H9 (cell line): ENCODE results near the gene EML4. TPM values are rescaled to one million over a fixed set of nuclear protein-coding genes. Genes with fewer than 3 reads are reported as not detected.

Experiments
- DNase-seq: peaks from one replicate; pipeline ENCODE4 v3.0.0-alpha.2; 2017
- H2AFZ ChIP-seq: one replicate; pipeline ENCODE4 v1.6.1; 2013; ENCODE audit warnings: mild to moderate bottlenecking, low read length, control low read depth, moderate library complexity
- H2AK5ac ChIP-seq: 2 replicates; pipeline ENCODE4 v1.6.1; 2013; ENCODE audit warnings: low read length, control low read depth, mixed read lengths; ENCODE audit not compliant: insufficient read length
- H2BK120ac ChIP-seq: one replicate; pipeline ENCODE4 v1.6.1; 2013; ENCODE audit warnings: low read depth, mild to moderate bottlenecking, low read length, control low read depth, inconsistent platforms; ENCODE audit not compliant: poor library complexity, severe bottlenecking
- H2BK12ac ChIP-seq: 2 replicates; pipeline ENCODE4 v1.6.1; 2013; ENCODE audit warnings: low read length, control low read depth, mixed read lengths, low read depth; ENCODE audit not compliant: insufficient read length
- H2BK15ac ChIP-seq: 2 replicates; pipeline ENCODE4 v1.6.1; 2013; ENCODE audit warnings: low read depth, low read length, control low read depth
- H2BK20ac ChIP-seq: one replicate; pipeline ENCODE4 v1.6.1; 2013; ENCODE audit warnings: low read depth, mild to moderate bottlenecking, low read length, control low read depth, inconsistent platforms; ENCODE audit not compliant: poor library complexity, severe bottlenecking
- H2BK5ac ChIP-seq: 2 replicates; pipeline ENCODE4 v1.6.1; 2013; ENCODE audit warnings: low read length, control low read depth, mixed read lengths; ENCODE audit not compliant: insufficient read length
- H3K14ac ChIP-seq: 2 replicates; pipeline ENCODE4 v1.6.1; 2013; ENCODE audit warnings: low read length, control low read depth; ENCODE audit not compliant: insufficient read depth
- H3K18ac ChIP-seq: 2 replicates; pipeline ENCODE4 v1.6.1; 2013; ENCODE audit warnings: low read depth, mild to moderate bottlenecking, mixed read lengths, low read length, control low read depth; ENCODE audit not compliant: insufficient read length
- H3K23ac ChIP-seq: 2 replicates; pipeline ENCODE4 v1.6.1; 2013; ENCODE audit warnings: low read length, control low read depth, mixed read lengths, low read depth; ENCODE audit not compliant: insufficient read length
- H3K23me2 ChIP-seq: 2 replicates; pipeline ENCODE4 v1.6.1; 2013; ENCODE audit warnings: low read depth, mild to moderate bottlenecking, mixed read lengths, low read length, control low read depth; ENCODE audit not compliant: insufficient read length, poor library complexity, severe bottlenecking
- H3K27ac ChIP-seq: 2 replicates; pipeline ENCODE4 v1.5.1; 2013; ENCODE audit warnings: low read length, control low read depth, mixed read lengths, low read depth; ENCODE audit not compliant: insufficient read length
- H3K27me3 ChIP-seq: 2 replicates; pipeline ENCODE4 v1.6.1; 2013; ENCODE audit warnings: low read length, control low read depth, inconsistent platforms; ENCODE audit not compliant: insufficient read depth
- H3K4ac ChIP-seq: 2 replicates; pipeline ENCODE4 v1.6.1; 2013; ENCODE audit warnings: low read depth, mild to moderate bottlenecking, control low read depth, inconsistent platforms, low read length, moderate library complexity
- H3K4me1 ChIP-seq: 2 replicates; pipeline ENCODE4 v1.6.1; 2013; ENCODE audit warnings: low read length, control low read depth, inconsistent platforms; ENCODE audit not compliant: insufficient read depth
- H3K4me2 ChIP-seq: 2 replicates; pipeline ENCODE4 v1.6.1; 2013; ENCODE audit warnings: low read length, control low read depth, mixed read lengths; ENCODE audit not compliant: insufficient read length, insufficient read depth
- H3K56ac ChIP-seq: 2 replicates; pipeline ENCODE4 v1.6.1; 2013; ENCODE audit warnings: low read depth, mild to moderate bottlenecking, mixed read lengths, low read length, control low read depth; ENCODE audit not compliant: insufficient read length
- H3K79me1 ChIP-seq: 2 replicates; pipeline ENCODE4 v1.6.1; 2013; ENCODE audit warnings: low read depth, mild to moderate bottlenecking, moderate library complexity, low read length, control low read depth, inconsistent platforms; ENCODE audit not compliant: insufficient read depth, poor library complexity, severe bottlenecking
- H3K79me2 ChIP-seq: 2 replicates; pipeline ENCODE4 v1.6.1; 2013; ENCODE audit warnings: low read length, control low read depth, inconsistent platforms; ENCODE audit not compliant: insufficient read depth
- H3K9ac ChIP-seq: 2 replicates; pipeline ENCODE4 v1.6.1; 2013; ENCODE audit warnings: low read length, control low read depth, mixed read lengths; ENCODE audit not compliant: insufficient read length; ENCODE audit errors: extremely low read depth
- H3K9me3 ChIP-seq: one replicate; pipeline ENCODE4 v1.6.1; 2013; ENCODE audit warnings: low read depth, low read length, inconsistent platforms; ENCODE audit not compliant: control insufficient read depth
- H3T11ph ChIP-seq: one replicate; pipeline ENCODE4 v1.6.1; 2013; ENCODE audit warnings: mild to moderate bottlenecking, low read length, control low read depth, inconsistent platforms
- H4K20me1 ChIP-seq: one replicate; pipeline ENCODE4 v1.6.1; 2013; ENCODE audit not compliant: control insufficient read depth, insufficient read length, insufficient read depth
- H4K5ac ChIP-seq: 2 replicates; pipeline ENCODE4 v1.6.1; 2013; ENCODE audit warnings: low read depth, mild to moderate bottlenecking, mixed read lengths, low read length, control low read depth; ENCODE audit not compliant: insufficient read length
- H4K8ac ChIP-seq: replicated peaks from 2 replicates; pipeline ENCODE4 v1.6.1; 2013; ENCODE audit warnings: low read length, control low read depth, mixed read lengths, low read depth; ENCODE audit not compliant: insufficient read length
- H4K91ac ChIP-seq: 2 replicates; pipeline ENCODE4 v1.6.1; 2013; ENCODE audit warnings: low read depth, mild to moderate bottlenecking, moderate library complexity, mixed read lengths, low read length, control low read depth; ENCODE audit not compliant: insufficient read length
- H3K27ac Mint-ChIP-seq, 3 experiments: 2 replicates in 2 of 3; 3 replicates in 1 of 3; pipeline ENCODE4 v1.8.0; 2020 to 2021; ENCODE audit warnings: mixed read lengths in 3 of 3, mild to moderate bottlenecking in 1 of 3, moderate library complexity in 1 of 3
- H3K27me3 Mint-ChIP-seq: 2 replicates; pipeline ENCODE4 v1.8.0; 2021; ENCODE audit warnings: low read depth, mild to moderate bottlenecking, moderate library complexity, mixed read lengths
- H3K36me3 Mint-ChIP-seq, 3 experiments: 2 replicates in 2 of 3; 3 replicates in 1 of 3; pipeline ENCODE4 v1.8.0; 2020 to 2021; ENCODE audit warnings: low read depth in 3 of 3, mixed read lengths in 3 of 3; ENCODE audit not compliant: insufficient read depth in 1 of 3
- H3K4me1 Mint-ChIP-seq, 2 experiments: 2 replicates each; pipeline ENCODE4 v1.8.0; 2020; ENCODE audit warnings: mixed read lengths in 2 of 2
- H3K4me3 Mint-ChIP-seq, 2 experiments: 2 replicates in 1 of 2; 3 replicates in 1 of 2; pipeline ENCODE4 v1.8.0; 2020 to 2021; ENCODE audit warnings: mild to moderate bottlenecking in 2 of 2, mixed read lengths in 2 of 2, moderate library complexity in 1 of 2
- H3K9me3 Mint-ChIP-seq, 2 experiments: 2 replicates in 1 of 2; 3 replicates in 1 of 2; pipeline ENCODE4 v1.8.0; 2020; ENCODE audit warnings: mild to moderate bottlenecking in 2 of 2, mixed read lengths in 2 of 2, moderate library complexity in 1 of 2
- CTCF ChIP-seq: fragments of 200-600 bp; sonication (generic); conservative IDR thresholded peaks from 3 replicates; pipeline ENCODE4 v1.8.0; 2021; ENCODE audit warnings: antibody characterized with exemption, mild to moderate bottlenecking
- WGBS: extraction: QIAGEN DNeasy Blood & Tissue Kit; methylation state at CpG from one replicate; pipeline ENCODE4 v1.1.7; 2013; ENCODE audit warnings: missing lambda C conversion rate, low lambda C conversion rate, mixed read lengths; ENCODE audit not compliant: insufficient read length; ENCODE audit errors: extremely low coverage; 5-methylcytosine and 5-hydroxymethylcytosine counted together
- total RNA-seq: library from RNA; stranded (reverse); gene quantifications from 2 replicates; pipeline ENCODE4 v1.2.1, GENCODE V29; 2021

Gene EML4
- total RNA-seq, 1 experiment from 2014 or later = 68.6 TPM

GRCh38 chr2:42197792-42198191 is 28.6 kb downstream of the EML4 start:
- H3K14ac ChIP-seq = no peak overlapping the region
- no peak overlapping the region for H3K9ac ChIP-seq
- peaks cover 7% of the 10 kb centered on the region for H3K79me1 ChIP-seq
- H3K79me2 ChIP-seq = peaks cover 5% of the 10 kb centered on the region; the same call in 1 of the 2 replicates
- H2BK120ac ChIP-seq = no peak overlapping the region
- no peak overlapping the region for H3K56ac ChIP-seq
- 0 out of 2 replicates have a peak, but pooled peaks cover 5% of the 10 kb centered on the region for H3K4me1 ChIP-seq
- no peaks in the 10 kb centered on the region for H3K9me3 ChIP-seq
- no peak overlapping the region for H3K27ac ChIP-seq
- DNase-seq = no peak
- H2BK12ac ChIP-seq = no peak overlapping the region
- Mint-ChIP-seq H3K9me3 (peaks cover 0 to 2% of the 10 kb centered on the region in 2 experiments; a peak in 1 of 5 replicates), H3K27me3 (no peaks in the 10 kb centered on the region), H3K27ac (no peak overlapping the region), H3K36me3 (peaks cover 0 to 9% (median 9%) of the 10 kb centered on the region in 3 experiments; a peak in 3 of 7 replicates), H3K4me3 (no peak overlapping the region), H3K4me1 (peaks cover 18 to 19% of the 10 kb centered on the region in 2 experiments)
- no peak overlapping the region for H3K4ac ChIP-seq
- no peak overlapping the region for H3K23ac ChIP-seq
- H3K23me2 ChIP-seq = no peaks in the 10 kb centered on the region
- no CpG with 5 or more reads among the region's 1 CpG for WGBS
- H2AFZ ChIP-seq = no peak overlapping the region
- no peaks in the 10 kb centered on the region for H4K20me1 ChIP-seq
- no peak overlapping the region for H3T11ph ChIP-seq
- no peak overlapping the region for H4K5ac ChIP-seq
- no peak overlapping the region for H2AK5ac ChIP-seq
- H4K91ac ChIP-seq = no peak overlapping the region
- H3K27me3 ChIP-seq = no peaks in the 10 kb centered on the region
- H4K8ac ChIP-seq = no peak overlapping the region
- no peak overlapping the region for H2BK15ac ChIP-seq
- H2BK20ac ChIP-seq = no peak overlapping the region
- H2BK5ac ChIP-seq = no peak overlapping the region
- H3K4me2 ChIP-seq = no peak overlapping the region
- no peak overlapping the region for H3K18ac ChIP-seq
- TF ChIP-seq CTCF = no peak
